ENCODE data around the gene APOL6. TPM values are rescaled to one million over a fixed set of nuclear protein-coding genes. Genes with fewer than 3 reads are reported as not detected.

Gene APOL6
- total and polyA plus RNA-seq, 2 of the 4 experiments (the other 2 are of a cell fraction), result 1.2 to 7.2 TPM

GRCh38 chr22:35630891-35631290, 17.4 kb upstream of the APOL6 start:
- ChIA-PET CTCF (interaction anchor here (0.6 to 1.1 kb wide), 3 partner anchors 15 to 269 kb away, joined by 3 to 6 read pairs (median 4); no protein-coding TSS in a partner anchor), POLR2A (ENCODE audit: unreplicated experiment) (interaction anchor here (1.0 kb wide), 1 partner anchor 284 kb away, joined by 4 read pairs; no protein-coding TSS in a partner anchor)
- peak overlapping the region; percentile 89 for H2AK5ac ChIP-seq (ENCODE audit: low read depth, low read length)
- no peak overlapping the region for H3K27ac ChIP-seq (ENCODE audit: insufficient read depth, low read length)
- H4K8ac ChIP-seq (ENCODE audit: low read depth in 2 of 2, low read length in 2 of 2), result peak overlapping the region; percentile 6 to 83; a peak in 3 of 4 replicates
- no peak overlapping the region for H3K18ac ChIP-seq (ENCODE audit: low read depth, low read length)
- ATAC-seq (ENCODE audit: low read depth) (no peak), DNase-seq (no peak)
- 95% methylated on average over 5 of the region's 9 CpGs; no CpG with 5 or more reads in 1 of the 2 experiments for WGBS, 2 experiments (ENCODE audit: extremely low coverage in 2 of 2, insufficient read length in 1 of 2)
- BruUV-seq (replicated peaks), result no TSS peak
- H3K4me3 ChIP-seq (ENCODE audit: insufficient read depth, low read depth, low read length), result no peak overlapping the region
- dilution Hi-C loops (cut with HindIII; ENCODE audit: low sequenced_read_pairs, unreplicated experiment), result no loop called here
- H2AFZ ChIP-seq (replicated peaks; ENCODE audit: low read length, poor library complexity), result peak overlapping the region; percentile 84
- in situ Hi-C loops (cut with MboI; ENCODE audit: low sequenced_read_pairs), result loop anchor here (10.0 kb wide), 1 partner anchor 204 kb away; no protein-coding TSS in a partner anchor
- TF ChIP-seq RAD21 (IDR thresholded peaks at IDR 0.05; ENCODE audit: low read length) (no peak), MXI1 (IDR thresholded peaks at IDR 0.05; ENCODE audit: borderline replicate concordance, low read depth, low read length) (no peak), ELK1 (IDR thresholded peaks at IDR 0.05; ENCODE audit: borderline replicate concordance, low read depth, low read length) (no peak), MAZ (IDR thresholded peaks at IDR 0.05; ENCODE audit: borderline replicate concordance, low read depth, low read length) (no peak), POLR2A (IDR thresholded peaks at IDR 0.05; ENCODE audit: low read depth, low read length) (no peak), CHD1 (IDR thresholded peaks at IDR 0.05; ENCODE audit: low read depth, low read length) (no peak), CEBPB (IDR thresholded peaks at IDR 0.05; ENCODE audit: low read depth, low read length) (no peak), RFX5 (IDR thresholded peaks at IDR 0.05; ENCODE audit: low read depth, low read length) (no peak), FOS (IDR thresholded peaks at IDR 0.05; ENCODE audit: low read depth, low read length) (no peak), SMC3 (IDR thresholded peaks at IDR 0.05; ENCODE audit: low read depth, low read length) (no peak), USF2 (IDR thresholded peaks at IDR 0.05; ENCODE audit: low read depth, low read length) (no peak), CTCF (conservative IDR thresholded peaks at IDR 0.05; ENCODE audit: low read depth, low read length) (no peak), NFE2L2 (IDR thresholded peaks at IDR 0.05; ENCODE audit: low read depth, low read length) (no peak), RCOR1 (IDR thresholded peaks at IDR 0.05; ENCODE audit: insufficient replicate concordance, low read length) (no peak), BHLHE40 (IDR thresholded peaks at IDR 0.05; ENCODE audit: low read depth, low read length) (no peak), MAFK (IDR thresholded peaks at IDR 0.05; ENCODE audit: low read depth, low read length) (no peak)
- H2BK120ac ChIP-seq (ENCODE audit: low read depth, low read length), result peak overlapping the region; percentile 94
- peak overlapping the region; percentile 24; the same call in 1 of the 2 replicates for H4K5ac ChIP-seq (ENCODE audit: low read depth, low read length)
- no peak overlapping the region for H3K4me2 ChIP-seq (ENCODE audit: low read depth, low read length)
- H3K9me3 ChIP-seq (ENCODE audit: control insufficient read depth, insufficient read depth, low read length), result no peaks in the 10 kb centered on the region
- no peaks in the 10 kb centered on the region for H4K20me1 ChIP-seq (ENCODE audit: insufficient read depth, low read length)
- no peaks in the 10 kb centered on the region for H3K36me3 ChIP-seq (ENCODE audit: control insufficient read depth, insufficient read depth, low read length)
- H3K56ac ChIP-seq (ENCODE audit: extremely low read depth, insufficient read depth, low read length), result no peak overlapping the region
- peaks cover 20% of the 10 kb centered on the region for H3K9me1 ChIP-seq (ENCODE audit: insufficient read depth, low read length)
- H3K14ac ChIP-seq (replicated peaks; ENCODE audit: low read depth, low read length), result peak overlapping the region; percentile 82; the same call in 1 of the 2 replicates
- intact Hi-C loops (cut with micrococcal nuclease), result no loop called here
- peak overlapping the region; percentile 77; the same call in 1 of the 3 replicates for H2BK15ac ChIP-seq (ENCODE audit: low read depth, low read length)
- peak overlapping the region; percentile 3; the same call in 1 of the 2 replicates for H3K23ac ChIP-seq (ENCODE audit: low read depth, low read length)
- peaks cover 9% of the 10 kb centered on the region for H3K4me1 ChIP-seq (ENCODE audit: control insufficient read depth, insufficient read depth, low read length)
- no peaks in the 10 kb centered on the region for H3K27me3 ChIP-seq (ENCODE audit: control insufficient read depth, insufficient read depth, low read length)
- H2BK5ac ChIP-seq (ENCODE audit: low read depth, low read length, poor library complexity, severe bottlenecking), result peak overlapping the region; percentile 75
- H3K4ac ChIP-seq (ENCODE audit: low read depth, low read length), result peak overlapping the region; percentile 87
- H2BK20ac ChIP-seq (ENCODE audit: low read depth, low read length), result peak overlapping the region; percentile 83
- H3K9ac ChIP-seq (ENCODE audit: low read depth, low read length), result no peak overlapping the region
- peak overlapping the region; percentile 81 for H2AK9ac ChIP-seq (replicated peaks; ENCODE audit: low read depth, low read length, poor library complexity)
- peaks cover 3 to 14% of the 10 kb centered on the region in 2 experiments; a peak in 3 of 4 replicates for H3K79me1 ChIP-seq (ENCODE audit: low read depth in 1 of 2, low read length in 2 of 2)
- peak overlapping the region; percentile 74 for H4K91ac ChIP-seq (ENCODE audit: insufficient read depth, low read depth, low read length)
